NB4 (cell line): Measurements from ENCODE around the gene CXCR4.

Experiments
- CTCF ChIP-seq: IDR thresholded peaks from one replicate; pipeline ENCODE4 v1.5.1; 2012; ENCODE audit warnings: low read depth, low read length
- POLR2A ChIP-seq: IDR thresholded peaks from 2 replicates; pipeline ENCODE4 v1.6.1; 2011; ENCODE audit warnings: mild to moderate bottlenecking; ENCODE audit not compliant: insufficient read length; ENCODE audit errors: extremely low read depth
- TF ChIP-seq, protein P1 (sequence below): IDR thresholded peaks from 2 replicates; pipeline ENCODE4 v1.6.1; 2011; ENCODE audit warnings: low read depth, low read length

DNA sequence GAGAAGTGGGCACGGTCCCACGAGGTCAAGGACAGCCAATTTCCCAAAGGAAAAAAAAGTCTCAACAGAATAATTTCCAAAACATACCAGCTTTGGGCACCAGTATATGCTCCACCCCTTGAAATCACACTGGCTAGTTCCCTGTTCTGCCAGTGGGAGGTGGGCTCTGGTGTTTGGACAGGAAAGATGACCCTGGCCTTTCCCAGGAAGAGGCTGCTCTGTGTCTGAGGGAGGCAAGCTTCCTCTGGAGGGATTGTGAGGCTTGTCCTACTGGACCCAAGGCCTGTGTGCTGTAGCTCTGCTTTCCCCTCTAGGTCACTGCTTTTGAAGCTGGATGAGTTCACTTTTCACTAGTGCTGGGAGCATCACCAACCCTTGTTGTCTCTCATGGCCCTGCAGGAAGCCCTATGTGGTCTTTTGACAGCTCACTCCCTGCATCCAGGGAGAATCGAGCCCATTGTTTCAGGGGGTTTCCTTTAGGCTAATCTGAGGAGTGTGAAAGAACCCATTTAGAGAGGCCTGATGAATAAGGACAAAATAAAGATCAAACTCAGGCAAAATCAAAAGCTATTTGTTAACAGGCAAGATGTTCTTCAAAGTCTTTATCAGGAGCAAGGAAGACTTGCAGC, 36.3 kb downstream of the CXCR4 start:
- TF ChIP-seq CTCF (no peak), POLR2A (no peak)
- TF ChIP-seq, protein P1, sequence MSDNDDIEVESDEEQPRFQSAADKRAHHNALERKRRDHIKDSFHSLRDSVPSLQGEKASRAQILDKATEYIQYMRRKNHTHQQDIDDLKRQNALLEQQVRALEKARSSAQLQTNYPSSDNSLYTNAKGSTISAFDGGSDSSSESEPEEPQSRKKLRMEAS: no peak
